ENCODE measurements around the gene TNFAIP2.

Gene TNFAIP2

DNA sequence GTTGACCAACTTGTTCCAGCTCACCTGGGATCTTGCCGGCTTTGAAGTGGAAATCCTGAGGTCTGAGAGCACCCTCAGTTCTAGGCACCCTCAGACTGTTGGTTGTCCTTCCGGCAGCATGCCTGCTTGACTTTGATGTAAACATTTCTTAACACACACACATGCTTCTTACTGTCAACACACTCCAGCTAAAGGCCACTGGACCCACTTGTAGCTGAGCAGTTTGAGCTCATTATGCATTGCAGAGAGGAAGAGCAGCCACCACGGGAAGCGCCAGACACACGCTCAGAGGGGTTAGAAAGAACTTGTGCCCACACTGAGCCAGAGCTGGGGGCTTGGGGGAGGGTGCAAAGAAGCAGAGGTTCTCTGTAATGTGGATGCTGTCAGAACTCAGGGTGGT is 55.8 kb downstream of the TNFAIP2 start:
- no peak for DNase-seq (ENCODE audit: extremely low read depth in 1 of 2, low read depth in 1 of 2)

GRCh38 chr14:103180331-103180730 is 57.1 kb downstream of the TNFAIP2 start:
- no peak for DNase-seq (ENCODE audit: extremely low read depth in 1 of 2, low read depth in 1 of 2)

DNA sequence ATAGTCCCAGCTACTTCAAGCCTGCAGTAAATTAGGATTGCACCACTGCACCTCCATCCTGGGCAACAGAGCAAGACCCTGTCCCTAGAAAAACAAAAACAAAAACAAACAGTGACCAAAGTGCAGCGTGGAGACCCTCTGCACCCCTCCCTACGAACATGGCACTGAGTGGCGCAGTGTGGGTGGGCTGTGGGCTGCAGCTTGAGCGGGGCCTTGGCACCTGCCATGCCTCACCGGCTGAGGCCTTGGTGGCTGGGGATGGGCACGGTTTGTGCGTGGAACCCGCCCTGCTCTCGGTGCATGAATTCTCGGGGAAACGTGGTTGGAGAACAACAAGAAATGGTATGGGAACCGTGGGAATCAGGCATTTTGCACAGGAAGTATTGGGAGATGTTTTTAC is 60.8 kb downstream of the TNFAIP2 start:
- DNase-seq (ENCODE audit: extremely low read depth in 1 of 2, low read depth in 1 of 2): no peak

GRCh38 chr14:103185051-103186029 is 62.1 kb downstream of the TNFAIP2 start:
- DNase-seq (ENCODE audit: extremely low read depth in 1 of 2, low read depth in 1 of 2): no peak

DNA sequence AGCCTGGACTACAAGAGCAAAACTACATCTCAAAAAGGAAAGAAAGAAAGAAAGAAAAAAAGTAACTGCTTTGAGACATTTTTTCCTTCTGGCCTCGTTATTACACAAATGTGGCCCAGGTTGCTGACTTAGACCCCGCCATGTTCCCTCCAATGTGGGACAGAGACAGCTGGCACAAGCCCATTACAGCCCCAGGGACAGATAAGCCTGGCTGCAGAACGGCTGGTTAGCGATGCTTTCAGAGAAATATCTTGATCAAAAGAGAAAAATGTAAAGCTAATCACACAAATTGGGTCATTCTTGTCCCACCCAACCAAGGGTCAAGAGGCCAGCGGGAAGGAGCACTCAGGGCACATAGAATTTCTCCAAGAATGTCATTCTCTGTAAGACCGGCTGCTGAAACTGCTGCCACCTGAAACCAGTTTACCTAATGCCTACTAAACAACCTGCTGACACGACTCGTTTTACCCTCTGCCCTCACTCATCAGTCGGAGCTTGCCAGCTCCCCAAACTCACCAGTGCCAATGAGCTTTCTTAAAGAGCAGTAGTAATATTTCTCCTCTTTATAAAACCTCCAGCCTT is 63.1 kb downstream of the TNFAIP2 start:
- no peak for DNase-seq (ENCODE audit: extremely low read depth in 1 of 2, low read depth in 1 of 2)

Measured in activated CD8-positive, alpha-beta memory T cell treated with anti-CD3 and anti-CD28 coated beads for 1 hour (primary cell).